Measurements from ENCODE around the gene FAM124B.

DNA sequence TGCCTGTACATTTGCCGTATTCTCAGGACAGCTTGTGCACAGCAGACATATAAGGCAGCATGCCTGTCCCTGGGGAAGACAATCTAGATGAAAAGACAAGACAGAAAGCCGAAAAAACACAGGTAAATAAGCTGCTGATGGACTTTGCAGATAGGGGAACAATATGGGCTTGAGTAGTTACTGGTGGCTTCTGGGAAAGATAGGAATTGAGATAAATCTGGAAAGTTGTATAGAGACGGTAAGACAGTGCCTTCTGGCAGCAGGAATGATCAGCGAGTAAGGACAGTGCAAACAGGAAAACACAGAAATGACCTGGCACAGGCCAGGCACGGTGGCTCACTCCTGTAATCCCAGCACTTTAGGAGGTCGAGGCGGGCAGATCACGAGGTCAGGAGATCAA, 70.2 kb downstream of the FAM124B start:
- TF ChIP-seq POLR2A (IDR thresholded peaks at IDR 0.05) = no peak
- TF ChIP-seq, protein P1, sequence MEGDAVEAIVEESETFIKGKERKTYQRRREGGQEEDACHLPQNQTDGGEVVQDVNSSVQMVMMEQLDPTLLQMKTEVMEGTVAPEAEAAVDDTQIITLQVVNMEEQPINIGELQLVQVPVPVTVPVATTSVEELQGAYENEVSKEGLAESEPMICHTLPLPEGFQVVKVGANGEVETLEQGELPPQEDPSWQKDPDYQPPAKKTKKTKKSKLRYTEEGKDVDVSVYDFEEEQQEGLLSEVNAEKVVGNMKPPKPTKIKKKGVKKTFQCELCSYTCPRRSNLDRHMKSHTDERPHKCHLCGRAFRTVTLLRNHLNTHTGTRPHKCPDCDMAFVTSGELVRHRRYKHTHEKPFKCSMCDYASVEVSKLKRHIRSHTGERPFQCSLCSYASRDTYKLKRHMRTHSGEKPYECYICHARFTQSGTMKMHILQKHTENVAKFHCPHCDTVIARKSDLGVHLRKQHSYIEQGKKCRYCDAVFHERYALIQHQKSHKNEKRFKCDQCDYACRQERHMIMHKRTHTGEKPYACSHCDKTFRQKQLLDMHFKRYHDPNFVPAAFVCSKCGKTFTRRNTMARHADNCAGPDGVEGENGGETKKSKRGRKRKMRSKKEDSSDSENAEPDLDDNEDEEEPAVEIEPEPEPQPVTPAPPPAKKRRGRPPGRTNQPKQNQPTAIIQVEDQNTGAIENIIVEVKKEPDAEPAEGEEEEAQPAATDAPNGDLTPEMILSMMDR (IDR thresholded peaks at IDR 0.05) = no peak

Measured in Peyer's patch (tissue), 4 donors.